HS-5 (cell line): Measurements from ENCODE around the gene IFT52.

ENCODE experiments used
- DNase-seq: peaks from one replicate; pipeline ENCODE4 v3.0.0-alpha.2; 2012; ENCODE audit warnings: low read depth

IFT52 gene

DNA sequence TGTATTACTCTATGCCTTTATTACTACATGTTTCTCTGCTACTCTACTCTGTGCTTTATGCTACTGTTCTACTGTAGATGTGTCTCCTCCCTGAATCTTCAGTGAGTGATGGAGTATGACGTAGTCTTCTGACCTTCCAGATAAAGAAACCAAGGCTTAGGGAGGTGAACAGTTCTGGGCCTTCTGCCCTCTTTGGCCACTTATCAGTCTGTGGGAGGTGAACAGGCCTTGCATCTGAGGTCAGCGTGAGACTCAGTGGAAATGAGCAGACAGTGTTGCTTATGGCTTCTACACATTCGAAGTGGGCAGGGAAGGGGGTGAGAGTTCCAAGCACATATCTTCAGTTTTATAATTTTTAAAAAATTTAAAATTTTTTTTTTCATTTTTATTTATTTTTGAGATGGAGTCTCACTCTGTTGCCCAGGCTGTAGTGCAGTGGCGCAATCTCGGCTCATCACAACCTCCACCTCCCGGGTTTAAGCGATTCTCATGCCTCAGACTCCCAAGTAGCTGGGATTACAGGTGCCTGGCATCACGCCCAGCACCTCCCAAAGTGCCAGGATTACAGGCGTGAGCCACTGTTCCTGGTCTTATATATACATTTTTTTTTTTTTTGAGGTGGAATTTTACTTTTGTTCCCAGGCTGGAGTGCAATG lies 100.3 kb downstream of the IFT52 start:
- no peak for DNase-seq

DNA sequence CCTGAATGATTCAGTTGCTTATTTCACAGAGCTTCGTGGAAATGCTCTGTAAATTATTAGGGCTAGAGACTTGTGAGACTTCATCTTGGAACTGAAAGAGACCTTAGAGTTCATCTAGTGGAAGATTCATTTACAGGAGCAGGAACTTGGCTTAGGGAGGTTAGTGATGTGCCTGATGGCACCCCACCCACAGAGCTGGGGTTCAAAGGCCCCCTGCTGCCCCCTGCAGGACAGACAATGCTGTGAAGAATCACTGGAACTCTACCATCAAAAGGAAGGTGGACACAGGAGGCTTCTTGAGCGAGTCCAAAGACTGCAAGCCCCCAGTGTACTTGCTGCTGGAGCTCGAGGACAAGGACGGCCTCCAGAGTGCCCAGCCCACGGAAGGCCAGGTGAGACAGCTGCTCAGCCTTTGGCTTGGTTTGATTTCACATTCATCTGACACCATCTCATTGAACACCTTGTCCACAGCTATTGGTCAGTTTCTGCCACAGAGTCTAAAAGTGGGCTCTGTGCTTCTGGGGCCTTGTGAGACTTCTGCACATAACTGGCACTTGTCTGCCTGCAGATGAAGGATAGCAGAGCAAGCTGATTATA lies 101.3 kb downstream of the IFT52 start:
- no peak for DNase-seq

DNA sequence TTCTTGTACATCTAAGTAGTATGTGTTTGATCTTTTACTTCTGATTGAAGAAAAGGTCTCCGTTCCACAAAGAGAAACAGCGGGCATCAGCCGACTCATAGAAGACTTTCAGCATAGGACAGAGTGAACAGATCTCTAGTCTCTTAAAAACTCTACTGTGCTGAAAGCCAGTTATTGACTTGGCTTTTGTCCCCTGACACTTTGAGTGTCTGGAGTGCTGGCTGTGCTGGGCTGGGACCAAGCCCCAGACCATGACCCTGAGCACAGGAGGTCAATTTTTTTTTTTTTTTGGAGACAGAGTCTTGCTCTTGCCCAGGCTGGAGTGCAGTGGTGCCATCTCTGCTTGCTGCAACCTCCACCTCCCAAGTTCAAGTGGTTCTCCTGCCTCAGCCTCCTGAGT lies 104.0 kb downstream of the IFT52 start:
- DNase-seq = no peak

DNA sequence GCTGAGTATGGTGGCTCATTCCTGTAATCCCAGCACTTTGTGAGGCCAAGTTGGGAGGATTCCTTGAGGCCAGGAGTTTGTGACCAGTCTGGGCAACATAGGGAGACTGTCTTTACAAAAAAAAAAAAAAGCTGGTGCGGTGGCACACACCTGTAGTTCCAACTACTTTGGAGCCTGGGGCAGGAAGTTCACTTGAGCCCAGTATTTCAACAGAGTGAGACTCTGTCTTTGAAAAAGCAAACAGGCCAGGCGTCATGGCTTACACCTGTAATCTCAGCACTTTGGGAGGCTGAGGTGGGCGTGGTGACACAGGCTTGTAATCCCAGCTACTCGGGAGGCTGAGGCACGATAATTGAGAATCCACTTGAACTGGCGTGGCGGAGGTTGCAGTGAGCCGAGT lies 104.8 kb downstream of the IFT52 start:
- no peak for DNase-seq
